ENCODE measurements around the gene MAOA.
"Not testable (repeated sequence)": the region's sequence is repeated elsewhere in the genome, so short reads cannot be mapped to it uniquely, and the experiment has no call there.

The MAOA gene

DNA sequence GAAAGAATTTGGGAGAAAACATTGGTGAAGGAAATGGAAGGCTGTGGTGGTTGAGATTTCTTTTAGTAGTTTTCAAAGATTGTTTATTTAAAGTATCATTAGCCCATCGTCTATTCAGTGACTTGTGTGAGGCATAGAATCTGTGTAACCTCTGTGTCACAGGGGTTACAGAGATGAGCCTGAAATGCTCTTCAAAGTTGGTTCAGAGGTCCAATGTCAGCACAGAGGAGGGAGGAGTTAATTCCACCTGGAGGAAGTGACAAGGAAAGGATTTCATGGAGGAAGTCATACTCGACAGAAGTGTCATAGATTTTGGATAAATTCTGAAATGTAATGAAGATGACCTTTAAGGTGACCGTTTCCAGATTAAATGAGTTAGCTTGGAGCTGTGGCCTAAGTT lies 8.2 kb downstream of the MAOA start:
- DNase-seq = no peak

DNA sequence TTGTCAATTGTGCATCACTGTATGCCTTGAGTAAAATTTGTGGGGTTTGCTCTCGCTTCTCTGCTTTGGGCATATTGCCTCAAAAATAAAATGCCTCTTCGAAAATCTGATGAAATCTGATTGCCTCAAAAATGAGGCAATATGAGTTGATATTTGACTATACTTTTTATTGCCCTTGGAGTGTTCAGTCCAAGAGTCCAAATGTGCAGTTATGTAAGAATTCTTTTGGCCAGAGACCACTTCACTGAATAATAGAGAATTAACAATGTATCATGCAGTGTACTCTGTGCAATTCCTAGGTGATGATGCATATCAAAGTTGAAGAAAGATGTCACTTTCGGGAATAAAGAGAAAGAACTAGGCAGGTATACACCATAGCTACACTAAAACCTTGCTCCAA lies 8.6 kb downstream of the MAOA start:
- no peak for DNase-seq

DNA sequence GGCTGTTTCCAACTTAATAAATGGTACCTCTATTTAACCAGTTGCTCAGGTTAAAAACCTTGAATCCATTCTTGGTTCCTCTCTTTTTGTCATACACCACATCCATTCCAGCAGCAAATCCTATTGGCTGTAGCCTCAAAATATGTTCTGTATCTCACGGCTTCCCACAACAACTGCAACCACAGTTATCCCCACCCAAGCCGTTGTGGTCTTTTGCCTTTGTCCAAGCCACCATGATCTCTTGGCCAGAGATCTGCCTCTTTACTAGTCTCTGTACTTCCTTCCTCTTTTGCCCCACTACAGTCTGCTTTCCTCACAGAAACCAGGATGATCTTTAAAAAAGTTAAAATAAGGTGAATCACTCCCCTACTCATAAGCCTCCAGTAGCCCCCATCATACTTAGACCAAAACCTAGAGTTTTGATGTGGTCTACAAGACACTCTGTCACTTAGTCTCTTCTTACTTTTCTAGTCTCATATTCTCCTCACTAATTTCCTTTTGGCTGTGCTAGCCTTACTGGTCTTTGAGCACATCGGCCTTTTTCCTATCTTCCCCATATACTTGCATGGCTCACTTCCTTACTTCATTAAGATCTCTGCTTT lies 10.3 kb downstream of the MAOA start:
- DNase-seq = no peak

DNA sequence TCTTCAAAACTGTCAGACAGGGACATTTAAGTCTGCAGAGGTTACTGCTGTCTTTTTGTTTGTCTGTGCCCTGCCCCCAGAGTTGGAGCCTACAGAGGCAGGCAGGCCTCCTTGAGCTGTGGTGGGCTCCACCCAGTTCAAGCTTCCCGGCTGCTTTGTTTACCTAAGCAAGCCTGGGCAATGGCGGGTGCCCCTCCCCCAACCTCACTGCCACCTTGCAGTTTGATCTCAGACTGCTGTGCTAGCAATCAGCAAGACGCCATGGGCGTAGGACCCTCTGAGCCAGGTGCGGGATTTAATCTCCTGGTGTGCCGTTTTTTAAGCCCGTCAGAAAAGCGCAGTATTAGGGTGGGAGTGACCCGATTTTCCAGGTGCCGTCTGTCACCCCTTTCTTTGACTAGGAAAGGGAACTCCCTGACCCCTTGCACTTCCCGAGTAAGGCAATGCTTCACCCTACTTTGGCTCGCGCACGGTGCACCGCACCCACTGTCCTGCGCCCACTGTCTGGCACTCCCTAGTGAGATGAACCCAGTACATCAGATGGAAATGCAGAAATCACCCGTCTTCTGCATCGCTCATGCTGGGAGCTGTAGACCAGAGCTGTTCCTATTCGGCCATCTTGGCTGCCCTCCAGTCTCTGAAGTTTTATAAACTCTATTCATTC lies 20.0 kb downstream of the MAOA start:
- not testable (repeated sequence) for DNase-seq

DNA sequence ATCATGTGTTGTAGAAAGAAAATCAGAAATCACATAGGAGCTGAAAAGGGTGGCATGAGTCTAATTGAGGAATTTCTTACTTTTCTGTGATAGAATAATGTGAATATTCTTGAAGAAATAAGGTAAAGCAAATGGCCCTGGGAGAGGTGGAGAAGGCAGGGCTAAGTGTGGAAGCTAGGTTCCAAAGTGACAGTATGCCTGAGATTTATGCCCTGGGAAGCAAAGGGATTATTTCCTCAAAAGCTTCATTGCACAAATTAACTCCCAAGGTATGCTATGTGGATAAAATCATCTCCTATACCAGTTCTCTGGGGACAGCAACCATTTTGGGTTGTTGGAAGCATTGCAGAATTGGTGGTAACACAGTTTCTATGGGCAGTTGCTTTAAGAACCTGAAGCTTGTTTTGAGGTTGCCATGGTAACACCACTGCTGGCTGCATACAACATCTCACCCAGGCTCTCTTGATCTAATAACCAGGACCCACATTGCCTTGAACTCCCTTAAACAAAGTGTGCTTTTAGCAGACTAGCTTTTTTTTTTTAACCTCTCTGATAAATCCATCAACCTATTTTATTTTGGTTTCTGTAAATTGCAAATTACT lies 21.0 kb downstream of the MAOA start:
- no peak for DNase-seq

DNA sequence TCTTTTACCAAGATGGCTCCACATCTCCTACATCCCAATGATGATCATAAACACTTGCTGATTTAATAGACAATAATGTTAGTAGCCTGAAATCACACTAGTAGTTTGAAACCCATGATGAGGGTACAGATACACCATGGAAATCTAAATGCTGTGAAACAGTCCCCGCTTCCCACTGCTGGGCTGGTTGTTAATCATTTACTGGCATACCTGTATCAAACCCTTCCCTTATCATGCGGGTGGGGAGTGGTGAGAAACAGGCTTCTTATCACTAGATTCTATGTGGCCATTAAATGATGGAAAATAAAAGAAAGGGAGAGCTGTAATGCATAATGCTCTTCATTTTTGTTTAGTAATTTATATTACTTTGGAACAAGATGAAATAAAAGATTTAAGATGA lies 21.9 kb downstream of the MAOA start:
- no peak for DNase-seq

DNA sequence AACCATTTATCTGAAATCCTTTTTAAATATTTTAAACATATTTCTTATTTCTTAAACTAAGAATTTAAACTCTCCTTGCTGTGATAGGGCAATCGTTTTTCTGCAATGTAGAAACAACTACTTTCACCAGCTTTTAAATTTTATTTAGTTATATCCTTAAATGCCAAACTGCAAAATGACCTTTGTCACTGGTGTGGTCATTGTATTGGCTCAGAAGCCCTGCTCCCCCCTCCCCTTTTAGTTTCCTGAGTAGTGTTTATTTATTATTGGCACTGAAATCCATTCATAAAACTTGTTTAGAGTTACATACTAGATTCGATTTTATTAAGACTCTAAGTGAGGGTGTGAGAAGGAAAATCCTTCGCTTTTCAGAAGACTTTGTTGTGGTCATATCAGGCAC lies 23.0 kb downstream of the MAOA start:
- DNase-seq = no peak

DNA sequence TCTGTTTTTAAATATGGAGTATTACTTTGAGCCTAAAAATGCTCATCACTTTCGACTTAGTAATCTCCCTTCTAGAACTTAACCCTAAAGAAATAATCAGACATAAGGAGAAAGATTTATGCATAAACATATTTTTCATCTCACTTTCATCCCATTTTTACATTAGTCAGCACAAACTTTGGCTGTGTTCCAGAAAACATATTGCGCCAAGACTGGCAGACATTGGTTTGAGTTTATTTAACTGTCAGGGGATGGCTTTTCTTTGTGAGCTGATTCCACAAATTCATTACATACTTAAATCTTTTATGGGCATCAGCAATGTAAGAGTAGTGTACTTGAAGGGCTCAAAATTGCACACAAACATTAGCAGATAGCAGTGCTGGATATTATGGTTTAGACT lies 23.7 kb downstream of the MAOA start:
- peak; percentile 16 for DNase-seq

DNA sequence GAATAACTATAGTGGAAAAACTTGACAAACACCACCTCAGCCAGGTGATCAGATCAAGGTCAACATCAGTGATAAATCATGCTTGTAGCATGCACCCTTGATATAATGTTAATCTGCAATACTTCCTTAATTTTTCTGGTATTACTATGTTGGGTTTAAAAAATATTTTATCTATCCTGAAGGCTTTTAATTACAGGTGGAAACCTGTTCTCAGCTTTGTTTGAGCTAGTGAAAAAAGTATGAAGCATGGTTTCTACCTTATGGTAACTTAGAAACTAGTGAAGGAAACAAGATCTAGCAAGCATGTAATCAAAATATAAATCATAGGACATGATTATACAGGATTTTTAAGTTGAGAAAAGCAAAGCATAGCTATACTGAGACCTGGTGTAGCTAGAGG lies 26.6 kb downstream of the MAOA start:
- DNase-seq = no peak

DNA sequence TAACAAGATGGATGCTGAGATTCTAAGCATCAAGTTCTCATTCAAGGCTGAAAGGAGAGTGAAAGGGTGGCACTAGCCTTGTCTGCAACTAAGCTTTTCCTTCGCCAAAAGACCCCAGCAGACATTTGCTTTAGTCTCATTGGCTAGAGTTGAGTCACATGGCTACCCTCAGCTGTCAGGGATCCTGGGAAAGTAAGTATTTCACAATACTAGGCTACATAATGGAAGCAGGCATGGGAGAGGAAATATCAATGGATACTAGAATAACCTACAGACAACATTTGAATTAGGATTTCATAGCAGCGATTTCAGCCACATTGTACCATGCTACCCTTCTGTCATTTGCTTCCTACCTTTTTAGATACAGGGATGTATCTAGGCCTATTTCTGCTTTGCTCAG lies 29.1 kb downstream of the MAOA start:
- DNase-seq = no peak

DNA sequence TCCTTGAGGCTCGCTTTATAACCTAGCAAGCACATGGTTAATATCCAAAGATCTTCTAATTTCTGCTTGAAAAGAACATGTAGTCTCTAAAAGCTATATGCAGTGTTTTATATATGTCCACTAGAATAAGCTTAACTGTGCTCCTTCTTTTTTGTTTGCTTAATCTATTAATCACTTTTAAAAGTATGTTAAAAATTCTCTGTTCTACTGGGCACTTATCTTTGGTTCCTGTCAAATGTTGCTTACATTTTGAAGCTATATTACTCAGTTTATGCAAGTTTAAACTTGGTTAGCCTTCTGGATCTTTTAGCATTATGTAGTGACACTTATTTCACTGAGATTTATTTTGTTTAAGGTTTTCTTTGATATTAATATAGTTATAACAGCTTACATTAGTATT lies 32.5 kb downstream of the MAOA start:
- no peak for DNase-seq

DNA sequence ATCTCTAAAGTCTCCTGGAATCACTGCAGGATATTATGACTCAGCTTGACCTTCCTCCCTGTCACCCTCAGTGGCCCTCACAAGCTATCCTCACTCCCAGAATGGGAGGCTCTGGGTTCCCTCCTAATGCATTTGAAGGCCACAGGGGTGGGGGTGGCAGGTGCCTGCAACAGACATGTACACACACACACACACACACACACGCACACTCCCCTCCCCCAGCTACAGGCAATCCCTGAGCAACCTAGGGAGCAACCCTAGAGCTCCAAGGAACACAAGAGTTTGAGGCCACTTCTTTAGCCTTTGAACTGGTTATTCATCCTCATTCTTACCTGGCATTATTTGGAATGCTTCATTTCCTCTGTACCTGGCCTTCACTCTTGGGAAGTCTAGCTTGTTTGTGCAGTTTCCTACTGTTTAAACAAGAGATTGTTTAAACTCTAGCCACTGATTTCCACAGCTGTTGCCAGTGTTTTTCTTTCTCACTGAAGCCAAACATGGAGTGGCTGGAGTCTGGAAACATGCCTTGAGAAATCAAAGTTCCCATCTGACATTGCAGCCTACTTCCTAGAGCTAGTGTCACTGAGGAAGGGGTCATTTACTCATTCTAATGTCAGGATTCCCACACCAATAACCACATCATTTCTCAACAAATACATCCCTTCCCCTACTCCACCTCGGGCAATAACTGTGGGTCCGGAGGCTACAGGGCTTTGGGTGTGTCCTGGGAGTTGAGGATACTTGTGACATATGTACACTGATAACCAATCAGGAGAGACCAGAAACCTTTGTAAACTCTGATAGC lies 37.7 kb downstream of the MAOA start:
- DNase-seq = no peak

DNA sequence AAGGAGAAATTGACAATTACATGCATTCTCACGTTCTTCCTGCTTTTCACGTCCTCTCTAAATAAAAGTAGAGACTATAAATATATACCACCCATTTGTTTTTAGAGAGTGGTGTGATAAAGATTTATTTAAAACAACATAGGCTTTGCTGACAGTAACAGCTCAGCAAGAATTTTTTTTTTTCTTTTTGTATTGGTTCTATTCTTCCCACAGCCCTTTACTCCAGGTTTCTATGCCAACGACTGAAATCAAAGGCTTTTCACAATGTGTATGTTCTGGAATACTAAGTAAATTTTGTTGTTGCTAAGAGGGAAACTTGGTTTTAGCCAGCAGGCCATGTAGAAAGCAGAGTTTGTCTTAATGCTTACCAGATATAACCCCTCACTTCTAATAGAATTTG lies 43.4 kb downstream of the MAOA start:
- no peak for DNase-seq

DNA sequence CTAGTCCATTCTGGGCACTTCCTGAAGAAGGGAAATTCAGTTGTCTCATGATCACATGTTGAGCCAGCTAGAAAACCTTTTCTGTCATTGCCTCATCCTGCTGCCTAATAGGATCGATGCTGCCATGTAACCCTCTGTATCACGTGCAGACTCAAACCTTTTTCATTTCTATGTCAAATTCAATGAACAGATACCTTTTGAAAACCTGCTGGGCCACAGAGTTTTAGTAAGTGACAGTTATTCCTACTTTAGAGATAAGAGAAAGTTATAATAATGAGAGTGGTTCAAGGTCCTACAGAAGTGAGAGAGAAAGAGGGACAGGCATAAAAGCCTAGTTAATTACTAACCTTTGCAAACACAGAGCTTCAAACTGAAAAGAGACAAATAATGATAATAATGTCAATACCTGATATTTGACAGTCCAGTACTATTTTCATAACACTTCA lies 46.0 kb downstream of the MAOA start:
- DNase-seq = no peak

DNA sequence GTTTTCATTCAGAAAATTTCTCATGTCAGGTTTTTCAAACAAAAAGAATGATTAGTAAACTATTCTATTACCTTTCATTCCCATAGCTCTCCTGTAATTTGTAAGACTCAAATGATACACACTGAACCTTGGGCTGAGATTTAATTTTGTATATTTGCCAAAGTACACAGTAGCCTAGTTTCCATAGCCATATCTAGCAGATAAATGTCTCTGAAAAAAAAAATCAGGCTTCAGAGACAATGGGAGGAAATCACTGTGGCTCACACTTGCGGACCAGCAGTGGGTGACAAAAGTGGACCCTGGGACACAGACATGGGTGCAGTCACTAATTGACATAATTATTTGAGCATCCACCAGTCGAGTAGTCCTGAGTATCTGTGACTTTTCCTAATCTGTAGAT lies 46.6 kb downstream of the MAOA start:
- no peak for DNase-seq

DNA sequence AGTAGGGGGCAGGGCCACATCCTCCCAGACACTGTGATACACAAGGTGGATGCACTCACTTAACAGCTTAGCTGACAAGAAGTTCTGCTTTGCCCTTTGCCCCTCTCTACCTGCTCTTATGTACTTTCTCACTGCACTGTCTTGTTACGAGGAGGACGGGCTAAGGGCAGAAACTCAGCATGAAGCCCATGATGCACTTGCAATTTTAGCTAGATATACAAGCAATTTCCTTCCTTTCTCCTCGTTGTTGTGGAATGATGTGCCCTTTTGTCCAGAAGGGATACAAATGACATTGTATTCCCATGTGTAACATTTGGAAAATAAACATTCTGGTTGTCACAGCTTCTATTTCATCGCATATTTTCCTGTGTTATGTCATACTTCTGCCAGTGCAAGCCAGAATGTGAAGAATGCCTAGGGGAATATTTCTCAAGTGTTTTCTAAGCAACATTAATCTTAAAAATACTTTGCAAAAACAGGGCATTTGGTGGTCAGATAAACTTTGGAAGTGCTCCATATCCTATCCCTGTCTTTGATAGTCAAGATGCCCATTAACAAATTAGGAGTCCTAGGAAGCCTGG lies 47.2 kb downstream of the MAOA start:
- peak; percentile 19 for DNase-seq

DNA sequence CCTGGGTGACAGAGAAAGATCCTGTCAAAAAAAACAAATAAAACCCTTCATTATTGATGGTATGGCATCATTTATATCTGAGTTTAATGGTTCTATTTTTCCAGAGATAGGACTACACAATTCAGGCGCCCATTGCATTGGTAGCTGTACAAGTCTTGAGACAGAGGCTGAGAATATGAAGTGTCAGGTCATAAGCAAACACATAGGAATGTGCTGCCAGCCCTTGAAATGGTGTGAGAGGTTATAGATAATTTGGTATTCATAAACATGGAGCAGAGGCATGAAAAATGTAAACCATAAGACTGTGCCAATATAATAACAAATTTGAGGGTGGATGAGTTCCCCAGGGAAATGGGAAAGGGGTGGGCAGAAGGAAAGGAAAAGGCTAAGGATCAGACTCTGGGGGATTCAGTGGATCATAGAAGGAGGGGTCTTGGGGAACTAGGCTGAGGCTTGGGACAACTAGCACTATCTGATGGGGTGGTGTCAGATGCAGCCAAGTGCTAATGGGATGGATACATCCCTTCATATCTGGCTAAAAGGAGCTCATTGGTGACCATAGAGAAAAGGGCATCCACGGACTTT lies 50.8 kb downstream of the MAOA start:
- DNase-seq = no peak

DNA sequence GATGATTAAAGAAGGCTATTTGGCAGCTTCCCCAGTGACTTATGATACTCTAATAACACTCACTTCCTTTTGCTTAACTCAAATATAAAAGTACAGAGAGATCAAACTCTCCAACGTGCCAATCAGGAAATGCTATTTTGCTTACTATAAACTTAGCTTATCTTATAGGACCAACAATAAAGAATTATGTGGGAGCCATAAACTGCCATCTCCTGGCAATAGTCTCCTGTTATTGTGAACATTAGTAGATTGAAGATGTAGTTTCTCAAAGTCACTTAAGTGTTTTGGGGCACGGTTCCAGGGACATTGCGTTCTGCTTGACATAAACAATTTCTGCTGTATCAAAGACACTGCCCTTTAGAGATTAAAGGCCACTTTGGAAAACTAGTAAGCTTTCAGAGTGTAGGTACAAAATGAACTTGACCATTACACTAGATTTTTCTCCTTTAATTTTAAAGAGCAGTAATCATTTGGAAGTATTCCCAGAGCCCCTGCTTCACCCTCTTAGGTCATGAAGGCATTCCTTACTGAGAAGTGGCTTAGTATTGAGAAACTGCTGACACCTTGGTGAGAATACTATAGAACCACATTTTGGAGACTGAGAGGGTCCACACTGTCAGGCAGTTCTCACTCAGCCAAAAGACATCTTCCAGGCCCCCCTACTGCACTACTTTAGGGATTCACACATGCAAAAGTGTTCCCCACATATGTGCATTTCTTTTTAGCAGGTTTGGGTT lies 51.9 kb downstream of the MAOA start:
- no peak for DNase-seq

DNA sequence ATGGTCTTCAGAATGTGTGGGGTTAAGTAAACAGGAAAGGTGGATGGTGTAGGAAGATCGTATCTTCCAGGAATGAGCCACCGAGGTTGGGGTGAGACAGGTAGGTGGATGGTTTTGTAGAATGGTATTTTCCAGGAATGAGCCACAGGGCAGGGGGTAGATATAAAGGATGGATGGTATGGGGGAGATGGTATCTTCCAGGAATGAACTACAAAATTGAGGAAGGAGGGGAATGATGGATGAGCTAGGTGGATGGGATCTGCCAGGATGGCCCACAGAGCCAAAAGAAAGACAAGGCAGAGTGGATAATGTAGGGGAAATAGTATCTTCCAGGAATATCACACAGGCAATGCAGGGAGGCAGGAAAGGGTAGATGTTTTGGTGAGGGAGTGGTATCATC lies 60.0 kb downstream of the MAOA start:
- no peak for DNase-seq

DNA sequence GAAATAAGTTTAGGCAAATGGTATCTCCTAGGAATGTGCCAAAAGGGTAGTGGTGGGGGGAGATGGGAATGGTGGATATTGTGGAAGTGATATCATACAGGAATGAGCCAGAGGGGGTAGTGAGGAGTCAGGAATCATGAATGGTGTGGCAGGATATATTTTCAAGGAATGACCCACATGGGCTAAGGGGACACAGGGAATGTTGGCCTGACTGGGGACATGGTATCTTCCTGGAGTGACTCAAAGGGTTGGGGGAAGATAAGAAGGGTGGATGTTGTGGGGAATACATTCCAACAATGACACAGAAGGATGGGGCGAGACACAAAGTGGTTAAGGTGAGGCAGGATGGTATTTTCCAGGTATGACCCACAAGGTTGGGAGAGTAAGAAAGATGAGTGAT lies 60.6 kb downstream of the MAOA start:
- no peak for DNase-seq

DNA sequence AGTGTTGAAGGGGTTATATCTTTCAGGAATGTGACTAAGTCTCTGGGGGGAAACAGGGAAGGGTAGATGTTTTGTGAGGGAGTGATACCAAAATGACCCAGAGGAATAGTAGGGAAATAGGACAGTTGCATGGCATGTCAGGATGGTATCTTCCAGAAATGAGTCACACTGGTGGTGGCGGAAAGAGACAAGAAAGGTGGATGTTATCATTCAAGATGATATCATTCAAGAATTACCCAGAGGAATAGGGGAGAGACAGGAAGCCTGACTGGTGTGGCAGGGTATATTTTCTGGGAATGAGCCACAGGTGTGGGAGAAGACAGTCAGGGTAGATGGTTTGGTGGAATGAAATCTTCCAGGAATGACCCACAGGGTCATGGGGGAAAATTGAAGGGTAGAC lies 61.1 kb downstream of the MAOA start:
- no peak for DNase-seq

DNA sequence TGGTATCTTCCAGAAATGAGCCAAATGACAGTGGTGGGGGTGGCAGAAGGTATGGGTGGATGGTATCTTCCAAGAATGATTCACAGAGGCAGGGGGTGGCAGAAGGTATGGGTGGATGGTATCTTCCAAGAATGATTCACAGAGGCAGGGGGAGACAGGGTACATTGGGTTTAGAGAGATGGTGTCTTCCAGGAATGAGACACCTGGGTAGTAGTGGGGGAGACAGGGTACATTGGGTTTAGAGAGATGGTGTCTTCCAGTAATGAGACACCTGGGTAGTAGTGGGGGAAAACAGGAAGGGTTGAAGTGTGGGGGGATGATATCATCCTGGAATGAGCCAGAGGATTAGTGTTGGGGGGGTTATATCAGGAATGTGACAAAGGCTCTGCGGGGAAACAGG lies 62.0 kb downstream of the MAOA start:
- no peak for DNase-seq
